Stimulated activated CD8-positive, alpha-beta memory T cell treated with anti-CD3 and anti-CD28 coated beads, Interleukin-12 subunit alpha, Interleukin-12 subunit beta, amount 100 ng/mL, for 24 hours (primary cell): ENCODE measurements around the gene TNFRSF4.
"Not testable (repeated sequence)": the region's sequence is repeated elsewhere in the genome, so short reads cannot be mapped to it uniquely, and the experiment has no call there.

ENCODE experiments used
- DNase-seq: peaks from one replicate; pipeline ENCODE4 v3.0.0-alpha.2; 2020; ENCODE audit errors: extremely low read depth

Gene TNFRSF4

DNA sequence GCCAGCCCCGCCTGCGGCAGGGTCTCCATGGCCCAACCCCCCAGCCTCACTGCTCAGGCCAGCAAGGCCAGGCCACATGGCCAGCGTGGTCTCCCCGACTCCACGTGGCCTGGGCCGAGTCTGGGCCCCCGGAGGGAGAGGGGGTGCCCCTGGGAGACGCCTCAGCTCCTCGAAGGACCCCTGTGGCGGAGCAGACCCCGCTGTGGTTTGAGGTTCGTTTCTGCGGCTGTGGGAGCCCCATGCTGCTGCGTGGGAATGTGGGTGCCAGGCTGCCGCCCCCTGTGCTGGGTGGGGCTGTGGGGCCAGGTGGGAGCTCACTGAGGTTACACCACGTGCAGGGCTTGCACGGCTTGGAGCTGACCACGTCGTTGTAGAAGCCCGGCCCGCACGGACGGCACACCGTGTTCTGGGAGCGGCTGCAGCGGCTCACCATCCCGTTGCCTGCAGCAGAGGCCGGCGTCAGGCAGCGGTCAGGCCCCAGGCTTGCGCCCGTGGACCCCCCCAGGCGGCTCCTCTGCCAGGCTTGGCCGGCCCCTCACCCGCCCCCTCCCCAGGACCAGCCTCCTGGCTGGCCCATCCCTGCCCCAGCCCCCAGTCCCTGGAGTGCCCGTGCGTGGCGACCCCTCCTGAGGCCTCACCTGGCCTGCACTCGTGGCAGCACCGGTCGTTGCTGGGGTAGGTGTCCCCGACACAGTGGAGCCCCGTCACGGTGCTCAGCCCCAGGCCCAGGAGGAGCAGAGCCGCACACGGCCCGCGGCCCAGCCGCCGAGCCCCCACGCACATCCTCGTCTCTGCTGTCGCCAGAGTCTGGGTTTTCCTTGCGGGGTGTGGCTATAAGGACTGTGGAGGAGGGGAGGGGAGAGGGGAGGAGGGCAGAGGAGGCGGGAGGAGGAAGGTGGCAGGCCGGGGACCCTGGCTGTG, at the start of gene TNFRSF4:
TSS of gene TNFRSF4 (minus strand) at position 809 of the 921 bp plus-strand sequence. CDS start at position 783, 26 bp downstream.
- DNase-seq, result no peak

DNA sequence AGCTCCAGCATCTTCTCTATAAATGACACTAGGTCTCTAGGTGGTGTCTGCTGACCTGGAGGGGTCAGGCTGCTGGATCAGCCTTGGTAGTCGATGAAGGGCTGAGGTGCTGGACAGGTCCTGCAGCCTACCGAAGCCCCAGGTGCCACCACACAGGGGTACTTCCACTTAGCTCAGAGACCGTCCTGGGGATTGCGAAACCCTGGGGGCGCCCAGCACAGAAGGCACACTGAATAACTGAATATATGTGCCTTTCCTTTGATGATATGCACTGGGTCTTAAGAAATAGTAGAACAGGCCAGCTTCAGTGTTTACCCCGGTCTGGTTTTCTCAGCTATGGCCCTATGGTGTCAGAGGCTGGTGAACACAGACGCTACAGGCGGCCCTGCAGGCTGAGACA, 48.8 kb upstream of the TNFRSF4 start:
- DNase-seq, result no peak

DNA sequence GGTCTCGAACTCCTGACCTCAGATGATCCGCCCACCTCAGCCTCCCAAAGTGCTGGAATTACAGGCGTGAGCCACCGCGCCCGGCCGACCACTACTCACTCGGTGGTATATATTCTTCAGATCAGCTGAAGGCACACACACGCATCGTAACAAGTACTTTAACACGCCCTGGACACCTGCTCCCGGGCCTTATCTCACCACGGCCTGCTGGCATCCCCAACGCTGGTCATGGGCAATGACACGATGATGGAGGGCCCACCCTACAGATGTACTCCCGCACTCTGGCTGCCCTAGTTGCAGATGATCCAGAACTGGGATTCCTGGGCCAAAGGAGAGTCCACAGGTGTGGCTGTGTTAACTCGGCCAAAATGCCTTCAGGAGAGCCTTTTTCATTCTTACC, 48.1 kb upstream of the TNFRSF4 start:
- DNase-seq, result no peak

DNA sequence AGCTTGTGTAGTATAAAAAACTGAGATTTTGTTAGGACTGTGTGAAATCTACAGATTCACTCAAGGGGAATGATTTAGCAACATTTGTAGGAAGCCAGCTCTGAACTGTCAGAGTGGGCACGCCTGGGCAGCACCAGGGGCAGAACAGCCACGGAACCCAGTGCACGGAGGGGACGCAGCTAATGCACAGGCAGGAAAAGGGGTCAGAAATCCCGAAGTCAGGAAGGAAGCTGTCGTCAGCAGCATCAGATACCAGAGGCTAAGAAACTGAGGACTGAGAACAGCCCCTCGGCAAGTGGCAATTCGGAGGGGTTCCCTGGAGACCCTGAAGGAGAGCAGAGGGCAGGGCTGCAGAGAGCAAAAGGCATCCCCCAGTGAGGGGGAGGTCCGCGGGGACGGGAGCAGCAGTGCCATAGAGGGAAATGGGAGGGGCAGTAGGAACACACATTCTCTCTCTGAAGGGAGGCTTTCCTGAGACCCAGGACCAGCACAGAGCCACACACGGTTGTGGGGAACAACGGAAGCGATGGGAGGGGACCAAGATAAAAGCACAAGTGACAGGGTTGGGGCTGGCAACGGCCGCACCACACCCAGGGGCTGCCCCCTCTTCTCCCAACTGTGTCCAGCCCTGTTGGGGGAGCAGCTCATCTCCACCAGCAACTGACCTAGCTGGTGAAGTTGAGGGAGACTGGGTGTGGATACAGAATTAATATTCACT, 47.0 kb upstream of the TNFRSF4 start:
- DNase-seq, result no peak

DNA sequence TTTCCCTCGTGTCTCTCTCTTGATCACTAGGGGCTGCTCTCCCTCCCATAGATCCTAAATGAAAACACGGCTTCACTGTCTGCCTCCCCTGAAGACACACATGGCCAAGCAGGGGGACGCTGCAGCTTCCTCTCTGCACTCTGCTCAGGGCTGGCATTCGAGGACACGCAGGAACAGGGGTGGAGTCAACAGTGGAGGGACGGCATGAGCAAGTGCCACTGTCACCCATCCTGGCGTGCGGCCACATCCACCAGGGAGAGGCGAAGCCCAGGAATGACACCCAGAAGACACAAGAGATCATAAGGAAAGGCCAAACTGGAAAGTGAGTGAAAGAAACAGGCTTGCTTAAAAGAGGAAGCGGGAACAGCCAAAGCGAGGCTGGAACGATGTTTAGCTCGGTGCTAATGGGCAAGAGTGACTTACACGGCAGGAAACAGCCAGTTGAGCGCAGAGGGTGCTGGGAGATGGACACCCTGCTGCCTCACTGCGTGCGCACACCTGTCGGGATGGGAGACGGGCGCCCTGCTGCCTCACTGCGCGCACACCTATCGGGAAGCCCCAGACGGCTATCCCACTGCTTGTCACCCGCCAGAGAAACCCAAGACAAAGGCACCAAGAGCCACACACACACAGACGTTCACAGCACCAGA, 46.1 kb upstream of the TNFRSF4 start:
- no peak for DNase-seq

DNA sequence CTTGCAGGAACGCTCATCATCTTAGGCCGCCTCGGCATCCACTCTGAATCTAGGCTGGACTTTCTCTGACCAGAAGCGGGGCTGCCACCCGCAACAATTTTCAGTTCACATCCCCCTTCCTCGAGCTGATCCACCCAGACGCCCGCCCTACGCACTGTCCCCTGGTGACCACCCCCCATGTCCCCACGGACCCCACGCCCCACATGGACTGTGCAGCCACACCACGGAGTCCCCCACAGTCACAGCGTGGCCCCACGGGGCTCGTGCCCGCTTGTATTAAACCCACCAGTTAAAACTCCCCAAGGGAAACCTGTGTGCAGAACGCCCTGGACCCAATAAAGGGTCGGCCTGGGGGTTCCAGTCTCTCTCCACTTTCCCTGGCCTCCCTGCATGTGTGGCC, 45.6 kb upstream of the TNFRSF4 start:
- DNase-seq, result no peak

DNA sequence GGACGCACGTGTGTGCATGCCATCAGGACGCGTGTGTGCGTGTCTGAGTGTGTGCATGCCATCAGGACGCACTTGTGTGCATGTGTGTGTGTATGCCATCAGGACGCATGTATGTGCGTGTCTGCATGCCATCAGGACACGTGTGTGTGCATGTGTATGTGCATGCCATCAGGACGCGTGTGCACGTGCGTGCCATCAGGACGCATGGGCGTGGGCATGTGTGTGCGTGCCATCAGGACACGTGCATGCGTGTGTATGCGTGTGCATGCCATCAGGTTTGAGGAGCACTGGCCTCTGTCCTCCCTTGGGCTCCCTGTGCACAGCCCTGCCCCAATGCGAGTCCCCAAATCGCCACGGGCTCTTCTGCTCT, 45.2 kb upstream of the TNFRSF4 start:
- DNase-seq, result no peak

DNA sequence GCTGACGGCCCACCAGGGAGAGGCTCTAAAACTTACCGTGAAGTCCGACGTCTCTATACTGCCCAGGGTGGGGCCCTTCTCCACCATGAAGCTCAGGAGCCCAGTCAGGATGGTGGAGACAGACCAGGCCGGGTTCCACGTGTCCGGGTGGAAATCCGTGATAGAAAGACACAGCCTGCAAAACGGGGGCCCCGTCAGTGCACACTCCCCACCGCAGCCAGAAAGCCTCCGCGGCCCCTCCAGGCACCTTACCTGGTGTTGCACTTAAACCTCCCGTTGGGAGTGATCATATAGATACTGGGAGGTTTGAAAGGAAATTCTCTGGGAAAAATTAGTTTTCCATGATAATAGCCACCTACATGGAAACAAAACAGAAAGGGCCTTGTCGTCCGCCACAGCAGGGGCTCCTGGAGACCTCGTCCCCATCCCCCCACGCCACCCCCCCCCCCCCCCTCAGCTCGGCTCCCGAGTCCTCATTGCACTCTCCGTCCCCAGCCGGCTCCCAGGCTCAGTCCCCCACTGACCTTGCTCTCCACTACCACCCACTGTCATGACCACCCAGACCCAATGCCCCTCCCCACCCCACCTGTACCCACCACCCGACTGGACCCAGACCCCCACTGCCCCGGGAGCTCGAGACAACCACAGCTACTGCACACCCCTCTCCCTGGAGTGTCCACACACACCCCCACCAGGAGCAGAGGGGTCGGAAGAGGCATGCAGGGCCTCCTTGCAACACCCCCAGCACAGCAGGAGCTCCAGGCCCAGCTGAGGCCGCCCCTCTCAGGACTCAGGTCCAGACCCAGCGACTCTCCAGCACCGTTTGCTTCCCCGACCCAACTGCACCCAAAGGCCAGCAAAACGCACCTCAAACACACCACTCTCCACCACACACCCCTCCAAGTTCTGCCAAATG, 43.3 kb upstream of the TNFRSF4 start:
- DNase-seq, result no peak

DNA sequence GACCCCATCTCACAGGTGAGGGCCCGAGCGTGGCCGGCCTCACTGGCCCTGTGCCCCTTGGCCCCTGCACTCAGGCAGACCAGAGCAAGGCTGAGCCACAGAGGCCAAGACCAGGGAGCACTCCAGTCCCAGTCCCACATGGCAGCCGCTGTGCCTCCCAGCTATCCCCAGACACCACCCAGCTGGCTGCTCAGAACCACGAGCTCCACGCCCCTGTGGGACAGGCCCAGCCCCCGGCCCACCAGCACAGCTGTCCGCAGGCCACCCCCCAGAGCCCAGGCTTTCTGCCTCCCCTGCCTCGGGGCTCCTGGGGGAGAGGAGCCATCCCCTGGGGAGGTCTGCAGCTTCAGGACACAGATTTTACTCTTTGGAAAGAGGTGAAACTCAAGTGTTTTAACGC, 41.7 kb upstream of the TNFRSF4 start:
- DNase-seq, result no peak

DNA sequence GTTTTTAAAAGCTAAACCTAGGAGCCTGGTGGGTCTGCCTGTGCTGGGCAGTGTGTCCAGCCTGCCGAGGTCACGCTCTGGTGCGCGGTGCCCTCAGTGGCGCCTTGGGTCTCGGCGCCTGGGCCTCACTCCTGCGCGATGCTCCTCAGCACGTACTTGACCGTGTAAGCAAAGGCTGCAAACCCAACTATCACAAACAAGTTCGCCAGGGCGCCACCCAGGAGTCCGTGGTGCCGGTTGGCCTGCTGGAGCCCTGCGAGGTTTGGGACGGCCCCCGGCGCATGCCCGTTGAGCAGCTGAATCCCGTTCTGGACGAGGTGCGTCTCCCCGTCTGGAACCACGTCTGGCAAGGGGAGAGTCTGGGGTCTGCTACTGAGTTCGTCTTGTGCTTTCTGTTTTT, 41.1 kb upstream of the TNFRSF4 start:
- no peak for DNase-seq

DNA sequence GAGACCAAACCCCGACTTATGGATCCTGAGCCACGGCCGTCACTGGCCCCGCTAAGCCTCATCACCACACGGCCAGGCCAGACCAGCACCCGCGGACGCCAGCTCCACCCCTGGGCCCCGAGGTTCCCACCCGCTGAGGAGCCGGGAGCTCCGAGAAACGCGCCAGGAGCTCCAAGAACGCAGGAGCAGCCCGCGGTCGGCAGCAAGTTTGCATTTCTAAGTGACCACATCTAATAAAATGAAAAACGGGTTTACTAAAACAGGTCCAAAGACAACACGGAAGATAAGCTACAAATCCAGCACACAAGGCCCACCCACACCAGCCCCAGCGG, 40.7 kb upstream of the TNFRSF4 start:
- no peak for DNase-seq

DNA sequence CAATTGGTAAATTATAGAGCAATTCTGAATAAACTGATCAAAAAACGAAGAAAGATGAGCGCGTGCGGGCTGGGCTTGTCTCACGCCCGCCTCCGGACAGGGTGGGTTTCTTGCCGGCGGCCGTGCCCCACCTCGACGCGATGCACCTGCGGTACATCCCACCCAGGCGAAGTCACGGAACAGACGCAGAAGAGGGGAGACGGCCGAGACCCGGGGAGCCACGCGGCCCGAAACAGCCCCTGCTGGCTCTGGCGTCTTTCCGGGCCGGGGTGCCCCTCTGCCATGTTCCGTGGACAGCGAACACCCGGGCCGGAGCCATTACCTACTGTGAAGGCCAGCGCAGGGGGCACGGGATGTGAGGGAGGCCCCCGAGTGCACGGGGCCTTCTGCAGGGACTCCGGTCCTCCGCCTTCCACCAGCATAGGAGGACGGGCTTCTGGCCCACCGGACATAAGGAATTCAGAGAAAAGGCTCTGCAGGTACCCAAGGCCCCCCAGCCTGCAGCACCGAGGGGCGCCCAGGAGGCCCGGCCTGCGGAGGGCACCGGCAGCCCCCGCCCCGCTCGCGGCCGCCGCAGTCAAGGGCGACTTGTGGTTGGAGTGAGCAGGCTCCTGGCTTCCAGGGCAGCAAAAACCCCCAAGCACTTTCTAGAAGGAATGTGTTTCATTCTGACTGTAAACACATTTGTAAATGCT, 40.2 kb upstream of the TNFRSF4 start:
- no peak for DNase-seq

DNA sequence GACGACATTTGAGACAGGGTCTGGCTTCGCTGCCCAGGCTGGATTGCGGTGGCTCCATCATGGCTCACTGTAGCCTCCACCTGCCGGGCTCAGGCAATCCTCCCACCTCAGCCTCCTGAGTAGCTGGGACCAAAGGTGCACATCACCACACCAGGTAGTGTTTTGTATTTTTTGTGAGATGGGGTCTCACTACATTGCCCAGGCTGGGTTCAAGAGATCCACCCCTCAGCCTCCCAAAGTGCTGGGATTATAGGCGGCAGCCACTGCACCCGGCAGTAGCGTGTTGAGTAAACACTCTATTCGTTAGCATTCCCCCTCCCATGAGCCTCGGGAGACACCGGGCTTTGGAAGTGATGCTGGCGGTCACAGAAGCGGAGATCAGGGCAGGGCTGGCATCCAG, 39.4 kb upstream of the TNFRSF4 start:
- no peak for DNase-seq

DNA sequence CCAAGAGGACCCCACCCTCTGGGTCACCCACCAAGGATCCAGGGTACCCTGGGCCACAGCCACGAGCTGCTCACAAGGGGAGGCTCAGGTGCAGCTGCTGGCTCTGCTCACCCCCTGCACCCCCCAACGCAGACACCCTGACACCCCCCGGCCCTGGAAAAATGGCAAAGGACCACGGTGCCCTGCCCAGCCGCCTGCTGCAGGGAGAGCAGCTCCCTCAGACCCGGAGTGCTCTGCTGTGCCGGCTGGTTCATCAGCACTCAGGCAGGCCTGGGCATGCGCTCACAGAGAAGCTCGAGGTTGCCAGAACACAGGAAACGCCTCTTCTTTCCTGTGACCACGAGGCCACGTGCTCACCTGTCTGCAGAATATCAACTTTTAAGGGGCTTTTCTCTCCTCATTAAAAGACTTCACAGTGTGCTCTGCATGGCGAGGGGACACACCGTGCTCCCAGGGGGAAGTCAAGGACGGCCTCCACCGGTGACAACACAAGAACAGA, 36.9 kb upstream of the TNFRSF4 start:
- DNase-seq, result no peak

DNA sequence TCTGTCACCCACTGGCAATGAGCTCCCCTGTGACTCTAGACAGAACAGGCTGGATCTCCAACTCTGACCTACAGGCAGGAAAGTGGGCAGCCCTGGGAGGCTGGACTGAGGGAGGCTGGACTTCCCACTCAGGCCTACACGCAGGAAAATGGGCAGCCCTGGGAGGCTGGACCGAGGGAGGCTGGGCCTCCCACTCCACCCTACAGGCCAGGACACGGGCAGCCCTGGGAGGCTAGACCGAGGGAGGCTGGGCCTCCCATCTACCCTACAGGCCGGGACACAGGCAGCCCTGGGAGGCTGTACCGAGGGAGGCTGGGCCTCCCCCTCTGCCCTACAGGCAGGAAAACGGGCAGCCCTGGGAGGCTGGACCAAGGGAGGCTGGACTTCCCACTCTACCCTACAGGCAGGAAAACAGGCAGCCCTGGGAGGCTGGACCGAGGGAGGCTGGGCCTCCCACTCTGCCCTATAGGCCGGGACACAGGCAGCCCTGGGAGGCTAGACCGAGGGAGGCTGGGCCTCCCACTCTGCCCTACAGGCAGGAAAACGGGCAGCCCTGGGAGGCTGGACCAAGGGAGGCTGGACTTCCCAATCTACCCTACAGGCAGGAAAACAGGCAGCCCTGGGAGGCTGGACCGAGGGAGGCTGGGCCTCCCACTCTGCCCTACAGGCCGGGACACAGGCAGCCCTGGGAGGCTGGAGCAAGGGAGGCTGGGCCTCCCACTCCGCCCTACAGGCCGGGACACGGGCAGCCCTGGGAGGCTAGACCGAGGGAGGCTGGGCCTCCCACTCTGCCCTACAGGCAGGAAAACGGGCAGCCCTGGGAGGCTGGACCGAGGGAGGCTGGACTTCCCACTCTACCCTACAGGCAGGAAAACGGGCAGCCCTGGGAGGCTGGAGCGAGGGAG, 34.3 kb upstream of the TNFRSF4 start:
- not testable (repeated sequence) for DNase-seq

DNA sequence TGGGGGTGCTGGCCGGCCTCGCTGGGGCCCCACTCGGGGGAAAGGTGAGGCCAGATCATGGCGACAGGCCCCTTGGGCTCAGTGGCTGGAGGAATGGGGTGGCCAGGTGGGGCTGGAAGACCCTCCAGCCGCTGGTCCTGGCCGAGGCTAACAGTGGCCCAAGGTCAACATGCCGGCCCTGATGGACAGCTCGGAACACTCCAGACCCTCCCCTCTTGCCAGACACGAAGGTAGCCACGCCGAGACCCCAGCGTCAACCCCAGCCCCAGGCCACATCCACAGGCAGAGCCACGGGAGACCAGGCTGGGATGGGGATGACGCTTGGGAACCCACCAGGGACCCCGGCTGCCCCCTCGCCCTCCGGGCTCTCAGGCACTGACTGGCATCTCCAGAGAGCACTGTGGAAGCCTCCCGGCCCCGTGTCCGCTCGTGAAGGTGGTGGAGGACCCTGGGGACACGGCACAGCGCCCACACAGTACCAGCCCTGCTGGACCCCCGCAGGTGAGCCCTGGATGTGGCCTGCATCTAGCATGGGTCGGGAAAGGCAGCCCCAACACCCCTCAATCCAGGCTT, 33.5 kb upstream of the TNFRSF4 start:
- no peak for DNase-seq

DNA sequence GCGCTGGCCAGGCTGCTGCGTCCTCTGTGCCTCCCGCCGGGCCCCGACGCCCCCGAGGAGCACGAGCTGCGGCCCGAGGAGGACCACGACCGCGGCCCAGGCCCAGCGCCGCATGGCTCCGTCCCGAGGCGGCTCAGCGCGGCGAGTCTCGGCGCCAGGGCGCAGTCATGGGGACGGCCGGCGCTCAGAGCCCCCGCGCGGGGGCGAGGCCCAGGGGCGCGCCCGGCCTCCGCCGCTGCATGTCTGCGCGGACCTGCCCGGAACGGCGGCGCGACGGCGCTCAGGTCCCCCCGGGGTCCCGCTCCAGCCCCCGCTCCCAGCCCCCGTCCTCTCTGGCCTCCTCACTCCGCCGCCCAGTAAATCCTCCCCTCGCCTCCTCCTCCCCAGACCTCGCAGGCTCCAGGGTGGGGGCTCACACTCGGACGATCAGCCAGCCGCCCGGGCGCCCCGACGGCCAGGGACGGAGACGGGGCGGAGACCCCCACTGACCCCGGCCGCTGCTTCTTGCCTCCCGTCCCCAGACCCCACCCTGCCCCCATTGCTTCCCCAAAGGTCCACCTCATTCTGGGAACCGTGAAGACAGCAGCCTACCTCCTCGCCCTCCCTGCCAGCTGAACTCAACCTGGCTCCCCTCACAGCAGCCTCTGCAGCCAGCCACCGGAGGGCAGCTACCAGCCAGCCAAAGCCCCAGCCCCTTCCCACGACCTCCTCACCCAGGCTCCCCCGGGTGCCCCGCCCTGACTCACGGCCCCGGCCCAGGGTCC, 32.8 kb upstream of the TNFRSF4 start, which contains the start of gene C1QTNF12:
TSS of gene C1QTNF12 (minus strand) at position 146 of the 764 bp plus-strand sequence. CDS start at position 114, 32 bp downstream.
- no peak for DNase-seq

DNA sequence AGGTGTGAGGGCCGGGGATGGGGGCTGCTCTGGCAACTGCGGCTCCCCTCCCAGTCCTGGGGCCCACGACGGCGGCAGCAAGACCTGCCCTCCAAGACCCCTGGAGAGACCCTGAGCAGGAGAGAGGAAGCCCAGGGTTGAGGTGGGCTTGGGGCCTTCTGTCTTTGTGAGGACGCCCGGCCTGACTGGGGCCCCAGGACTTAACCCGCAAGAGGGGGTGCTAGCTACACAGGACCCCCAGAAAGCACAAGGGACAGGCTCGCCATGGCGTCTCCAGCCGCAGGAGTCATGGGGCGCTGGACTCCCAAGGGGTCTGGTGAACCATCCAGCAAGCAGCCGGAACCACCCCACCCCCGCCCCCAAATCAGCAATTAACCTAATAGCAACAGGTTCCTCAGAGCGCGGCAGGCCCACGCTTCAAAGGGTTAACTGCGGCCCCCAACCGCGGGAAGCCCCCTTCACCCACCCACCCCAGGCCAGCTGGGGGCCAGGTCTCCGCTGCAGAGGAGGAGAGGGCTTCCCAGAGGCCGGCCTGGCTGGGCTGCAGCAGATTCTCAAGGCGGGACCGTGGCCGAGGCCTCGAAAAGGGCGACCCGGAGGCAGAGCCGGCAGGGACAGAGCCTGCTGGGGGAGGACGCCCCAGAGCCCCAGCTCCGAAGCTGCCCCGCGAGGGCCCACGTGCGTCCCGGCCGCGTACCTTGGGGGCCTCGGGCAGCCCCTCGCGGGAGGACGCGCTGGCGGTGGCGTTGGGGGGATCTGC, 32.0 kb upstream of the TNFRSF4 start:
- DNase-seq, result no peak
